Parathyroid adenoma (tissue), 2 donors: ENCODE measurements around the gene AZIN2.

Experiments
- H2AFZ ChIP-seq: fragments of 300-600 bp; sonication (generic); one replicate; pipeline ENCODE4 v1.7.0; 2017; ENCODE audit warnings: antibody characterized with exemption, mild to moderate bottlenecking
- H3K27ac ChIP-seq: fragments of 300-600 bp; sonication (generic); one replicate; pipeline ENCODE4 v1.7.0; 2017
- H3K27me3 ChIP-seq: fragments of 300-600 bp; sonication (generic); one replicate; pipeline ENCODE4 v1.7.0; 2017; ENCODE audit warnings: low read length; ENCODE audit not compliant: control insufficient read depth, insufficient read depth
- H3K36me3 ChIP-seq: fragments of 300-600 bp; sonication (generic); one replicate; pipeline ENCODE4 v1.7.0; 2017; ENCODE audit warnings: low read length; ENCODE audit not compliant: control insufficient read depth, insufficient read depth
- H3K4me1 ChIP-seq: fragments of 300-600 bp; sonication (generic); one replicate; pipeline ENCODE4 v1.7.0; 2017; ENCODE audit warnings: control low read depth
- H3K4me2 ChIP-seq: fragments of 300-600 bp; sonication (generic); one replicate; pipeline ENCODE4 v1.7.0; 2017; ENCODE audit warnings: low read length
- H3K4me3 ChIP-seq: fragments of 300-600 bp; sonication (generic); one replicate; pipeline ENCODE4 v1.7.0; 2017; ENCODE audit warnings: low read depth, low read length
- H3K79me2 ChIP-seq: fragments of 300-600 bp; sonication (generic); one replicate; pipeline ENCODE4 v1.7.0; 2017; ENCODE audit warnings: control low read depth
- H3K9ac ChIP-seq: fragments of 300-600 bp; sonication (generic); one replicate; pipeline ENCODE4 v1.7.0; 2017; ENCODE audit warnings: mild to moderate bottlenecking
- H3K9me3 ChIP-seq: fragments of 300-600 bp; sonication (generic); one replicate; pipeline ENCODE4 v1.7.0; 2017; ENCODE audit warnings: low read length; ENCODE audit not compliant: control insufficient read depth
- CTCF ChIP-seq: fragments of 300-600 bp; sonication (generic); IDR thresholded peaks from one replicate; pipeline ENCODE4 v1.7.0; 2017; ENCODE audit warnings: antibody characterized with exemption, mild to moderate bottlenecking
- donor health status: primary hyperparathyroidism.

AZIN2 gene

GRCh38 chr1:33152685-33153432 lies 71.9 kb downstream of the AZIN2 start:
- H3K27me3 ChIP-seq, result no peaks in the 10 kb centered on the region
- no peak for TF ChIP-seq CTCF
- no peaks in the 10 kb centered on the region for H3K79me2 ChIP-seq
- H3K4me2 ChIP-seq, result no peak overlapping the region
- no peak overlapping the region for H2AFZ ChIP-seq
- H3K27ac ChIP-seq, result no peak overlapping the region
- no peak overlapping the region for H3K9ac ChIP-seq
- no peaks in the 10 kb centered on the region for H3K9me3 ChIP-seq
- no peaks in the 10 kb centered on the region for H3K4me1 ChIP-seq
- no peak overlapping the region for H3K4me3 ChIP-seq
- no peaks in the 10 kb centered on the region for H3K36me3 ChIP-seq

GRCh38 chr1:33153650-33154049 lies 72.7 kb downstream of the AZIN2 start:
- H3K9me3 ChIP-seq, result no peaks in the 10 kb centered on the region
- no peak overlapping the region for H3K4me3 ChIP-seq
- no peak for TF ChIP-seq CTCF
- no peaks in the 10 kb centered on the region for H3K4me1 ChIP-seq
- H3K4me2 ChIP-seq, result no peak overlapping the region
- H3K27me3 ChIP-seq, result no peaks in the 10 kb centered on the region
- H3K27ac ChIP-seq, result no peak overlapping the region
- H3K9ac ChIP-seq, result no peak overlapping the region
- H2AFZ ChIP-seq, result no peak overlapping the region
- no peaks in the 10 kb centered on the region for H3K36me3 ChIP-seq
- H3K79me2 ChIP-seq, result no peaks in the 10 kb centered on the region

- no peak overlapping the region for H3K4me2 ChIP-seq
- no peak overlapping the region for H3K27ac ChIP-seq
- no peaks in the 10 kb centered on the region for H3K36me3 ChIP-seq
- no peak for TF ChIP-seq CTCF
- no peaks in the 10 kb centered on the region for H3K27me3 ChIP-seq
- no peak overlapping the region for H3K9ac ChIP-seq
- H3K4me1 ChIP-seq, result no peaks in the 10 kb centered on the region
- H3K79me2 ChIP-seq, result no peaks in the 10 kb centered on the region
- H3K9me3 ChIP-seq, result no peaks in the 10 kb centered on the region
- H2AFZ ChIP-seq, result no peak overlapping the region
- no peak overlapping the region for H3K4me3 ChIP-seq
Measured at GRCh38 chr1:33155877-33156538, 75.1 kb downstream of the AZIN2 start.

- Histone ChIP-seq H3K4me3 (no peak overlapping the region), H3K9me3 (no peaks in the 10 kb centered on the region), H2AFZ (no peak overlapping the region), H3K36me3 (no peaks in the 10 kb centered on the region), H3K79me2 (no peaks in the 10 kb centered on the region), H3K9ac (no peak overlapping the region), H3K27me3 (no peaks in the 10 kb centered on the region), H3K4me1 (no peaks in the 10 kb centered on the region), H3K27ac (no peak overlapping the region), H3K4me2 (no peak overlapping the region)
- TF ChIP-seq CTCF, result no peak
Measured at GRCh38 chr1:33157131-33157530, 76.2 kb downstream of the AZIN2 start.
